ENCODE measurements around the gene MPI. TPM values are rescaled to one million over a fixed set of nuclear protein-coding genes. Genes with fewer than 3 reads are reported as not detected.
A peak's percentile ranks its signal among the peaks of the same experiment; 100 is the strongest.

The MPI gene
- total and polyA plus RNA-seq, 2 donors (not counting 1 experiment from before 2014, with no cell fraction given), result 50.7 to 65.0 TPM

- no peak overlapping the region for H3K4me3 ChIP-seq (replicated peaks in 1 of 4; ENCODE audit: control extremely low read depth in 1 of 4, insufficient read depth in 1 of 4, low read depth in 3 of 4, low read length in 4 of 4)
- H4K20me1 ChIP-seq (ENCODE audit: control insufficient read depth, extremely low read depth, insufficient read depth, low read length), result no peaks in the 10 kb centered on the region
- no peaks in the 10 kb centered on the region for H3K9me3 ChIP-seq (ENCODE audit: control insufficient read depth, insufficient read depth, low read depth, low read length)
- H3K4me1 ChIP-seq (ENCODE audit: control insufficient read depth, extremely low read depth, insufficient read depth, low read length), result peaks cover 4% of the 10 kb centered on the region
- DNase-seq (ENCODE audit: low read depth in 2 of 2), result peak in 1 of 2 donors; percentile 68
- H3K4me2 ChIP-seq (ENCODE audit: extremely low read depth, insufficient read depth, low read length), result no peak overlapping the region
- H3K36me3 ChIP-seq (ENCODE audit: control insufficient read depth, insufficient read depth, low read length), result no peaks in the 10 kb centered on the region
- TF ChIP-seq EZH2 (IDR thresholded peaks at IDR 0.05; ENCODE audit: low read length, missing control alignments), result no peak
- TF ChIP-seq, protein P1, sequence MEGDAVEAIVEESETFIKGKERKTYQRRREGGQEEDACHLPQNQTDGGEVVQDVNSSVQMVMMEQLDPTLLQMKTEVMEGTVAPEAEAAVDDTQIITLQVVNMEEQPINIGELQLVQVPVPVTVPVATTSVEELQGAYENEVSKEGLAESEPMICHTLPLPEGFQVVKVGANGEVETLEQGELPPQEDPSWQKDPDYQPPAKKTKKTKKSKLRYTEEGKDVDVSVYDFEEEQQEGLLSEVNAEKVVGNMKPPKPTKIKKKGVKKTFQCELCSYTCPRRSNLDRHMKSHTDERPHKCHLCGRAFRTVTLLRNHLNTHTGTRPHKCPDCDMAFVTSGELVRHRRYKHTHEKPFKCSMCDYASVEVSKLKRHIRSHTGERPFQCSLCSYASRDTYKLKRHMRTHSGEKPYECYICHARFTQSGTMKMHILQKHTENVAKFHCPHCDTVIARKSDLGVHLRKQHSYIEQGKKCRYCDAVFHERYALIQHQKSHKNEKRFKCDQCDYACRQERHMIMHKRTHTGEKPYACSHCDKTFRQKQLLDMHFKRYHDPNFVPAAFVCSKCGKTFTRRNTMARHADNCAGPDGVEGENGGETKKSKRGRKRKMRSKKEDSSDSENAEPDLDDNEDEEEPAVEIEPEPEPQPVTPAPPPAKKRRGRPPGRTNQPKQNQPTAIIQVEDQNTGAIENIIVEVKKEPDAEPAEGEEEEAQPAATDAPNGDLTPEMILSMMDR (conservative IDR thresholded peaks at IDR 0.05 in 1 of 2, IDR thresholded peaks at IDR 0.05 in 1 of 2; ENCODE audit: low read depth in 1 of 2, low read length in 2 of 2), result no peak
- no peak overlapping the region for H2AFZ ChIP-seq (ENCODE audit: low read length)
- no peaks in the 10 kb centered on the region for H3K27me3 ChIP-seq (ENCODE audit: control insufficient read depth, insufficient read depth, low read length)
- H3K27ac ChIP-seq (ENCODE audit: insufficient read depth, low read length), result no peak overlapping the region
- H3K9ac ChIP-seq (ENCODE audit: insufficient read depth, low read length), result no peak overlapping the region
- H3K79me2 ChIP-seq (ENCODE audit: control insufficient read depth, insufficient read depth, low read length), result peaks cover 16% of the 10 kb centered on the region
Measured at GRCh38 chr15:74863239-74864056, 26.4 kb upstream of the MPI start.

DNA sequence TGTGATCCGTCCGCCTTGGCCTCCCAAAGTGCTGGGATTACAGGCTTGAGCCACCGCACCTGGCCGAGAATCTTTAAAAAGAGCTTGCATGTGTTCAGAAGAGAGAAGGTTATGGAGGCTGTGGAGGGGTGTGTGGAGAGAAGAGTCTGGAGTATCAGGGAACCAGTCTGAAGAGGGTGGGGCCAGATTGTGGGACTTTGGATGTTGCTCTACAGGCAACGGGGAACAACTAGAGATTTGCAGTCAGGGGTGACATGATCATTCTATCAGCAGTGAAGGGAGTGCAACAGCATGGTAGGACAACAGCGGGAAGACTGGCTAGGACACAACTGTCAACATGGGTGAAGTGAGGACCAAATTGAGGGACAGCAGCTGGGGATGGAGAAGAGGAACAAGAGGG, 25.5 kb upstream of the MPI start:
- H3K4me3 ChIP-seq (replicated peaks in 1 of 4; ENCODE audit: control extremely low read depth in 1 of 4, insufficient read depth in 1 of 4, low read depth in 3 of 4, low read length in 4 of 4), result no peak overlapping the region
- no peak for DNase-seq (ENCODE audit: low read depth in 2 of 2)
- H3K4me2 ChIP-seq (ENCODE audit: extremely low read depth, insufficient read depth, low read length), result no peak overlapping the region
- H3K9me3 ChIP-seq (ENCODE audit: control insufficient read depth, insufficient read depth, low read depth, low read length), result no peaks in the 10 kb centered on the region
- H2AFZ ChIP-seq (ENCODE audit: low read length), result no peak overlapping the region
- no peaks in the 10 kb centered on the region for H3K27me3 ChIP-seq (ENCODE audit: control insufficient read depth, insufficient read depth, low read length)
- H3K9ac ChIP-seq (ENCODE audit: insufficient read depth, low read length), result no peak overlapping the region
- H3K4me1 ChIP-seq (ENCODE audit: control insufficient read depth, extremely low read depth, insufficient read depth, low read length), result peaks cover 4% of the 10 kb centered on the region
- H4K20me1 ChIP-seq (ENCODE audit: control insufficient read depth, extremely low read depth, insufficient read depth, low read length), result no peaks in the 10 kb centered on the region
- no peak for TF ChIP-seq EZH2 (IDR thresholded peaks at IDR 0.05; ENCODE audit: low read length, missing control alignments)
- TF ChIP-seq, protein P1 (conservative IDR thresholded peaks at IDR 0.05 in 1 of 2, IDR thresholded peaks at IDR 0.05 in 1 of 2; ENCODE audit: low read depth in 1 of 2, low read length in 2 of 2), result no peak
- peaks cover 20% of the 10 kb centered on the region for H3K79me2 ChIP-seq (ENCODE audit: control insufficient read depth, insufficient read depth, low read length)
- H3K36me3 ChIP-seq (ENCODE audit: control insufficient read depth, insufficient read depth, low read length), result no peaks in the 10 kb centered on the region
- no peak overlapping the region for H3K27ac ChIP-seq (ENCODE audit: insufficient read depth, low read length)

DNA sequence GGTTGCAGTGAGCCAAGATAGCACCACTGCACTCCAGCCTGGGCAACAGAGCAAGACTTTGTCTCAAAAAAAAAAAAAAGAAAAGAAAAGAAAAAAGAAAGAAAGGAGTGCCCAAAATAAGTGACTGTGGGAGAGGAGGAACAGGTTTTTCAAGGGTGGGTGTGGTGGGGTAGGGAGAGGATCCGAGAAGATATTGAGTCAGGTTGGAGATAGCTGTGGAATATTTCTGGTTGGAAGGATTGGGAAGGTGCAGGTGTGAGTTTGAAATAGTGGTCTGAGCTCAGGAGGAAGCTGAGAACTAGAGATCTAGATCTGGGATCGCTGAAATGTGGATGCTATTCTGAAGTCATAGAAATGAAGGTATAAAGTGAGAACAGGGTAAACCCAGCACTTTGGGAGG, 24.5 kb upstream of the MPI start:
- no peak for DNase-seq (ENCODE audit: low read depth in 2 of 2)
- no peaks in the 10 kb centered on the region for H3K36me3 ChIP-seq (ENCODE audit: control insufficient read depth, insufficient read depth, low read length)
- H3K4me1 ChIP-seq (ENCODE audit: control insufficient read depth, extremely low read depth, insufficient read depth, low read length), result peaks cover 4% of the 10 kb centered on the region
- no peak overlapping the region for H3K4me3 ChIP-seq (replicated peaks in 1 of 4; ENCODE audit: control extremely low read depth in 1 of 4, insufficient read depth in 1 of 4, low read depth in 3 of 4, low read length in 4 of 4)
- no peak overlapping the region for H3K9ac ChIP-seq (ENCODE audit: insufficient read depth, low read length)
- no peaks in the 10 kb centered on the region for H4K20me1 ChIP-seq (ENCODE audit: control insufficient read depth, extremely low read depth, insufficient read depth, low read length)
- no peaks in the 10 kb centered on the region for H3K9me3 ChIP-seq (ENCODE audit: control insufficient read depth, insufficient read depth, low read depth, low read length)
- no peak for TF ChIP-seq EZH2 (IDR thresholded peaks at IDR 0.05; ENCODE audit: low read length, missing control alignments)
- TF ChIP-seq, protein P1 (conservative IDR thresholded peaks at IDR 0.05 in 1 of 2, IDR thresholded peaks at IDR 0.05 in 1 of 2; ENCODE audit: low read depth in 1 of 2, low read length in 2 of 2), result no peak
- no peak overlapping the region for H2AFZ ChIP-seq (ENCODE audit: low read length)
- no peak overlapping the region for H3K4me2 ChIP-seq (ENCODE audit: extremely low read depth, insufficient read depth, low read length)
- H3K79me2 ChIP-seq (ENCODE audit: control insufficient read depth, insufficient read depth, low read length), result peaks cover 28% of the 10 kb centered on the region
- H3K27ac ChIP-seq (ENCODE audit: insufficient read depth, low read length), result no peak overlapping the region
- no peaks in the 10 kb centered on the region for H3K27me3 ChIP-seq (ENCODE audit: control insufficient read depth, insufficient read depth, low read length)
